Lung (tissue), 12 donors: ENCODE data around the gene GCK. TPM values are rescaled to one million over a fixed set of nuclear protein-coding genes. Genes with fewer than 3 reads are reported as not detected.

Source experiments
- ATAC-seq: fragments of 200-7000 bp; cut with Tn5 transposase; one replicate; pipeline ENCODE4 v1.9.1; 2020; ENCODE audit warnings: moderate number of reproducible peaks; ENCODE audit not compliant: insufficient read depth, low FRiP score
- DNase-seq, 3 donors: peaks; one replicate each; pipeline ENCODE4 v3.0.0-alpha.2; 2013 to 2017
- H3K27ac ChIP-seq, 2 donors: one replicate each; pipeline ENCODE4 v1.5.1; 2013; ENCODE audit warnings: mild to moderate bottlenecking in 2 of 2, moderate library complexity in 2 of 2, control low read depth in 1 of 2, inconsistent platforms in 1 of 2, low read depth in 1 of 2, low read length in 1 of 2
- H3K27me3 ChIP-seq, 3 donors: one replicate each; pipeline ENCODE4 v1.5.1; 2013; ENCODE audit warnings: low read length in 2 of 3; ENCODE audit not compliant: control insufficient read depth in 3 of 3, insufficient read depth in 3 of 3
- H3K36me3 ChIP-seq, 4 donors: one replicate each; pipeline ENCODE4 v1.5.1; 2013; ENCODE audit warnings: low read length in 4 of 4, mild to moderate bottlenecking in 1 of 4, moderate library complexity in 1 of 4; ENCODE audit not compliant: control insufficient read depth in 4 of 4, insufficient read depth in 4 of 4
- H3K4me1 ChIP-seq, 5 donors: one replicate each; pipeline ENCODE4 v1.5.1; 2013; ENCODE audit warnings: low read length in 5 of 5, mild to moderate bottlenecking in 2 of 5, moderate library complexity in 1 of 5; ENCODE audit not compliant: control insufficient read depth in 5 of 5, insufficient read depth in 5 of 5
- H3K4me3 ChIP-seq: one replicate; pipeline ENCODE4 v1.5.1; 2013; ENCODE audit warnings: mild to moderate bottlenecking, control low read depth, moderate library complexity
- H3K9ac ChIP-seq, 2 donors: one replicate each; pipeline ENCODE4 v1.5.1; 2013; ENCODE audit warnings: low read length in 2 of 2, control low read depth in 1 of 2; ENCODE audit not compliant: insufficient read depth in 1 of 2
- H3K9me3 ChIP-seq, 4 donors: one replicate each; pipeline ENCODE4 v1.5.1; 2013; ENCODE audit warnings: low read length in 3 of 4, mild to moderate bottlenecking in 1 of 4, moderate library complexity in 1 of 4; ENCODE audit not compliant: control insufficient read depth in 4 of 4, insufficient read depth in 3 of 4
- WGBS, 2 donors: extraction: QIAGEN DNeasy Blood & Tissue Kit; methylation state at CpG; one replicate each; pipeline ENCODE4 v1.1.7; 2013; 5-methylcytosine and 5-hydroxymethylcytosine counted together
- polyA plus RNA-seq, 2 donors: library from polyadenylated mRNA; stranded (reverse); fragments of 200-250 nt; gene quantifications; one replicate each; pipeline ENCODE4 v1.2.1, GENCODE V29; 2013
- total RNA-seq, 2 donors: library from RNA; depleted of rRNA in 1 of 2; stranded (reverse); fragments of >200 nt in 1 of 2; gene quantifications; one replicate each; pipeline ENCODE4 v1.2.1, GENCODE V29; 2014 to 2021
- TF ChIP-seq, protein P1 (sequence below): IDR thresholded peaks from 2 replicates; pipeline ENCODE4 v1.5.1; 2012; ENCODE audit warnings: mild to moderate bottlenecking; ENCODE audit errors: control extremely low read depth, extremely low read depth
- donor health status: control.
- donor health status: control.
- donor health status: Bipolar disorder and iron deficiency.
- donor health status: healthy.
- donor health status: DM: yes; HTN: yes; CAD: no.

The GCK gene
- total and polyA plus RNA-seq, 4 donors, result 0.25 to 1.1 (median 0.43) TPM

DNA sequence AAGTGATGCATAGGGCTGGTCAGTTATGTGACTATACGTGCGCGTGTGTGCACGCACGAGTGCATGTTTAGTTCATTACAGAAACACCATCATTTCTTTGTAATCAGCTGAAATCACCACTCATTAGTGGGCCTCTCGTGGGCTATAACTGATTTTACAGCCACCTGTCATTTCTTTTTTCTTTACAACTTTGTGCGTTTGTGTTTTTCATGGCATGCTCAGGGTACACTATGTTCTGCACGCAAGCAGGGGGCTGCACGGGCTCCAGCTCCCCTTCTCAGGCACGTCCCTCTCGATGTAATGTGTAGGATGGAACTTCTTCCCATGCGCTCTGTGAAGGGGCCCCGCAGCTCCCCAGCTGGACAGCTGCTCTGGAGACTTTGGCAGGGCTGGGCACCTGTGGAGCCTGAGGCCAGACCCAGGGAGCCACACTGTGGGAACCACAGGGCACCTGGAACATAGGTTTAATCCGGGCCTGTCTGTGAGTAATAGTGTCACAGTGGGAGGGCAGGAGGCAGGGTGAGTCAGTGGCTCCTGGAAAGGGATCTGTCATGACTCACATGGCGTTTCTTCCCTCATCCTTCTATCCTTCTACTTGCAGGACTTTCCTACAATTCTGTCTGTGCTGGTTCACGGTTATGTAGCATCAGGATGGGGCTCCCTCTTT, 4.9 kb downstream of the GCK start:
- WGBS, 2 donors, result 81 to 85% methylated on average over 16 of the region's 16 CpGs
- H3K4me3 ChIP-seq, result no peak overlapping the region
- peaks cover 0 to 11% (median 2%) of the 10 kb centered on the region in 4 donors for H3K9me3 ChIP-seq
- H3K4me1 ChIP-seq, result peaks cover 0 to 13% (median 5%) of the 10 kb centered on the region in 5 donors
- H3K9ac ChIP-seq, result no peak overlapping the region
- no peak overlapping the region for H3K27ac ChIP-seq
- no peaks in the 10 kb centered on the region for H3K36me3 ChIP-seq
- no peak for DNase-seq
- TF ChIP-seq, protein P1, sequence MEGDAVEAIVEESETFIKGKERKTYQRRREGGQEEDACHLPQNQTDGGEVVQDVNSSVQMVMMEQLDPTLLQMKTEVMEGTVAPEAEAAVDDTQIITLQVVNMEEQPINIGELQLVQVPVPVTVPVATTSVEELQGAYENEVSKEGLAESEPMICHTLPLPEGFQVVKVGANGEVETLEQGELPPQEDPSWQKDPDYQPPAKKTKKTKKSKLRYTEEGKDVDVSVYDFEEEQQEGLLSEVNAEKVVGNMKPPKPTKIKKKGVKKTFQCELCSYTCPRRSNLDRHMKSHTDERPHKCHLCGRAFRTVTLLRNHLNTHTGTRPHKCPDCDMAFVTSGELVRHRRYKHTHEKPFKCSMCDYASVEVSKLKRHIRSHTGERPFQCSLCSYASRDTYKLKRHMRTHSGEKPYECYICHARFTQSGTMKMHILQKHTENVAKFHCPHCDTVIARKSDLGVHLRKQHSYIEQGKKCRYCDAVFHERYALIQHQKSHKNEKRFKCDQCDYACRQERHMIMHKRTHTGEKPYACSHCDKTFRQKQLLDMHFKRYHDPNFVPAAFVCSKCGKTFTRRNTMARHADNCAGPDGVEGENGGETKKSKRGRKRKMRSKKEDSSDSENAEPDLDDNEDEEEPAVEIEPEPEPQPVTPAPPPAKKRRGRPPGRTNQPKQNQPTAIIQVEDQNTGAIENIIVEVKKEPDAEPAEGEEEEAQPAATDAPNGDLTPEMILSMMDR, result no peak
- ATAC-seq, result no peak
- H3K27me3 ChIP-seq, result peaks cover 0 to 5% (median 0%) of the 10 kb centered on the region in 3 donors

DNA sequence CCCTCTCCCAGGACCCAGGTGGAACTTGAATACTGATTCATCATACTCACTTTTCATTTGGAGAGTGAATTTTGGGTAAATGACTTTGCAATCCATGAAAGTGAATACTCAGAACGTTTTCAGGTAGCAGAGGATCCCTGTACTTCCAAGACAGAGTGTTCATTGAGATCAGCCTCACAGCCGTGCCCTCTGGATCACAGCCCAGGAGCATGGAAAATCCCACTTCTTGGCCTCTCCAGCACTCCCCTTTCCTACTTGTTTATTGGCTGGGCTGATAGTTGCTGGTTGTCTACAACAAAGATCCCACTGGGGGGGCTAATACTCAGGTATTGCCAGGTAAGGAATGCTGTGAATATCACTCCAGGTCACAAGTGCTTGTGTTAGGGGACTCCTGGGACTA, 5.9 kb downstream of the GCK start:
- 43 to 68% methylated on average over 2 of the region's 2 CpGs for WGBS, 2 donors
- TF ChIP-seq, protein P1, result no peak

DNA sequence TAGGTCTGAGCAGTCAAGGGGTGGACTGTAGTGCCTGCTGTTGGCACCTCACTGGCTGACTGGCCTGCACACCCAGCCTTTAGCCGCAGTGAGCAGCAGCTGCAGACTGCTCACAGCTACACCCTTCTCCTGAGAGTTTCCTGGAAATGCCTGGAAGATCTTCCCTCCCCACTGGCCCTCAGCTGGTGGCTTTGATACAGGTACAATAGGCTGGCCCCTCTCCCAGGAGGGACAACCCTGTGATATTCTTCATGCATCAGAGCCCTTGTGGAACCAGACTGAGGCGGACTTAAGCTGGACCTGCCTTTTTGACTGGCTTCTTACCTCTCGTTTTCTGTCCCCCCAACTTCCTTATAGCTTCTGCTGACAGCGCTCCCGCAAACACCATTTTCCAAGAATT, 6.4 kb downstream of the GCK start:
- H3K4me1 ChIP-seq, result peaks cover 0 to 5% (median 4%) of the 10 kb centered on the region in 5 donors
- ATAC-seq, result no peak
- no peak overlapping the region for H3K4me3 ChIP-seq
- peaks cover 0 to 5% (median 0%) of the 10 kb centered on the region in 3 donors for H3K27me3 ChIP-seq
- DNase-seq, result no peak
- peaks cover 0 to 11% (median 2%) of the 10 kb centered on the region in 4 donors for H3K9me3 ChIP-seq
- WGBS, 2 donors, result 79 to 88% methylated on average over 5 of the region's 5 CpGs
- no peak overlapping the region for H3K9ac ChIP-seq
- no peaks in the 10 kb centered on the region for H3K36me3 ChIP-seq
- H3K27ac ChIP-seq, result no peak overlapping the region
- TF ChIP-seq, protein P1, result no peak

More for the DNA sequence above, 5.9 kb downstream of the GCK start:
- Histone ChIP-seq H3K27me3 (peaks cover 0 to 5% (median 0%) of the 10 kb centered on the region in 3 donors), H3K4me1 (peaks cover 0 to 11% (median 5%) of the 10 kb centered on the region in 5 donors), H3K9ac (no peak overlapping the region), H3K4me3 (no peak overlapping the region), H3K9me3 (peaks cover 0 to 11% (median 2%) of the 10 kb centered on the region in 4 donors), H3K27ac (no peak overlapping the region), H3K36me3 (no peaks in the 10 kb centered on the region)
- DNase-seq (no peak), ATAC-seq (no peak)
